Adrenal gland (tissue), 5 donors: ENCODE measurements around the gene ADAMTSL3.

Experiments used
- POLR2A ChIP-seq, 2 donors: fragments of 450-650 bp; IDR thresholded peaks; one replicate each; pipeline ENCODE4 v1.6.1; 2017; ENCODE audit warnings: antibody characterized with exemption in 2 of 2, mild to moderate bottlenecking in 2 of 2, moderate library complexity in 1 of 2
- TF ChIP-seq, protein P1 (sequence below), 6 experiments: fragments of 450-650 bp in 4 of 6; fragments of 200-600 bp in 2 of 6; sonication (generic) in 1 of 6; IDR thresholded peaks; 1 replicate in 5 of 6; 2 replicates in 1 of 6; pipeline versions ENCODE4 v1.5.1 to v1.8.0; 2016 to 2021; ENCODE audit warnings: antibody characterized with exemption in 6 of 6, mild to moderate bottlenecking in 2 of 6, moderate library complexity in 1 of 6
- donor health status: DM: no; HTN: no; CAD: no.

DNA sequence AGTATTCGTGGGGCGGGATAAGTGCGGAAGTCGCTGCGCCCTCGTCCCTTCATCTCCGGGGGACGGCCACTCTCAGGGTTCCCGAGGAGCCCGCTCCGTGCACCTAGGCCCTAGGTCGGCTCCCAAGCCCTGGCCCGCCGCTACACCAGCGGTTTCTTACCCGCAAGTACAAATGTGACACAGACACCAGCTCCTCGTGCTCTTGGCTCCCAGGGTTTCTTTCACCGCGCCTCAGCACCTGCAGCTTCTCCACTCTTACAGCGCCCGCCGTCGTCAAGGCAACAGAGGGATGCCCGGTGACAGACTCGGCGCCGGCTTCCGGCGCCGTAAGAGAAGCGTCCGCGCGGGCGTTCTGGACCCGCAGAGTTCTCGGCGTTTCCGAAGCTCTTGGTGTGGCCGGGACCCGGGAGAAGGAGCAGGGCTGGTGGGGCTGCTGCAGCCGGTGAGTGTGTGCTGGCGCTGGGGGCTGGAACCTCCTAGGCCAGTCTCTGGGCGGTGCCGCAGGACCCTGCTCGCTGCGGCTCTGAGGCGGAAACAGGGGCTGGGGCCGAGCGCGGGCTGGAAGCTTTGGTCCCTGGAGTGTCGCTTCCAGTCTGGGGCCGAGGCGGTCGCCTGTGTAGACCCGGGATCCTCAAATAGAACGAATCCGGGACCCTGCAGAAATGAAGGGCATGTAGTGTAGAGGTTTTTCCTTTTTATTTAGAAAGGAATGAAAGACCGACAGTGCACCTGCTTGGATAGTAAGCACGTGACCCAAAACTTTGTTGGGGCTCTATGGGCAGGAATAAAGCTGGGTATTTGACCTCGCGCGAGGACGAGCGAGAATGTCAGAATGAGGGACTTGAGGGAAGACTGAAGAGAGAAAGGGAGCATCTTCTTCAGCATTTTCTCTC lies 426.2 kb downstream of the ADAMTSL3 start:
- TF ChIP-seq, protein P1, sequence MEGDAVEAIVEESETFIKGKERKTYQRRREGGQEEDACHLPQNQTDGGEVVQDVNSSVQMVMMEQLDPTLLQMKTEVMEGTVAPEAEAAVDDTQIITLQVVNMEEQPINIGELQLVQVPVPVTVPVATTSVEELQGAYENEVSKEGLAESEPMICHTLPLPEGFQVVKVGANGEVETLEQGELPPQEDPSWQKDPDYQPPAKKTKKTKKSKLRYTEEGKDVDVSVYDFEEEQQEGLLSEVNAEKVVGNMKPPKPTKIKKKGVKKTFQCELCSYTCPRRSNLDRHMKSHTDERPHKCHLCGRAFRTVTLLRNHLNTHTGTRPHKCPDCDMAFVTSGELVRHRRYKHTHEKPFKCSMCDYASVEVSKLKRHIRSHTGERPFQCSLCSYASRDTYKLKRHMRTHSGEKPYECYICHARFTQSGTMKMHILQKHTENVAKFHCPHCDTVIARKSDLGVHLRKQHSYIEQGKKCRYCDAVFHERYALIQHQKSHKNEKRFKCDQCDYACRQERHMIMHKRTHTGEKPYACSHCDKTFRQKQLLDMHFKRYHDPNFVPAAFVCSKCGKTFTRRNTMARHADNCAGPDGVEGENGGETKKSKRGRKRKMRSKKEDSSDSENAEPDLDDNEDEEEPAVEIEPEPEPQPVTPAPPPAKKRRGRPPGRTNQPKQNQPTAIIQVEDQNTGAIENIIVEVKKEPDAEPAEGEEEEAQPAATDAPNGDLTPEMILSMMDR (IDR thresholded peaks at IDR 0.05) = no peak
- TF ChIP-seq POLR2A (IDR thresholded peaks at IDR 0.05) = no peak
